OCI-LY7 (cell line): ENCODE measurements around the gene RNF32. TPM values are rescaled to one million over a fixed set of nuclear protein-coding genes. Genes with fewer than 3 reads are reported as not detected.

Experiments used
- BruUV-seq: library from RNA; stranded (reverse); fragments of 400-500 nt; replicated peaks from 2 replicates; lab custom pipeline; 2021; lab: Mats Ljungman, UMichigan
- CTCF ChIA-PET: fragments of 300-600 bp; sonication (Branson Sonifier 250); formaldehyde crosslinking; loops from one replicate; lab custom pipeline; 2022; ENCODE audit warnings: antibody characterized with exemption; ENCODE audit not compliant: unreplicated experiment; lab: Charles Lee
- POLR2A ChIA-PET: fragments of 300-600 bp; sonication (Branson Sonifier 250); formaldehyde crosslinking; loops from one replicate; lab custom pipeline; 2022; ENCODE audit warnings: antibody characterized with exemption; lab: Charles Lee
- DNase-seq: peaks from one replicate; pipeline ENCODE4 v3.0.0-alpha.2; 2015; ENCODE audit warnings: low spot score
- H2AFZ ChIP-seq: fragments of 200-600 bp; sonication (generic), shearing (Covaris generic); 2 replicates; pipeline ENCODE4 v1.6.1; 2014; ENCODE audit warnings: mild to moderate bottlenecking, antibody characterized with exemption, low read length, moderate library complexity
- H3K27ac ChIP-seq: fragments of 200-600 bp; sonication (generic); 2 replicates; pipeline ENCODE4 v1.5.1; 2014; ENCODE audit warnings: mixed run types, low read depth, mild to moderate bottlenecking, moderate library complexity, low read length, inconsistent platforms; ENCODE audit not compliant: poor library complexity, severe bottlenecking
- H3K36me3 ChIP-seq: fragments of 200-600 bp; sonication (generic); 2 replicates; pipeline ENCODE4 v1.6.1; 2014; ENCODE audit warnings: mild to moderate bottlenecking, antibody characterized with exemption, low read length, moderate library complexity, mixed read lengths; ENCODE audit not compliant: insufficient read depth
- H3K4me1 ChIP-seq: fragments of 200-600 bp; sonication (generic); 2 replicates; pipeline ENCODE4 v1.5.1; 2014; ENCODE audit warnings: mild to moderate bottlenecking, low read length; ENCODE audit not compliant: insufficient read depth, poor library complexity, severe bottlenecking
- H3K4me2 ChIP-seq: fragments of 200-600 bp; sonication (generic); 2 replicates; pipeline ENCODE4 v1.6.1; 2014; ENCODE audit warnings: mild to moderate bottlenecking, low read length
- H3K4me3 ChIP-seq: fragments of 200-600 bp; sonication (generic); 2 replicates; pipeline ENCODE4 v1.5.1; 2014; ENCODE audit warnings: mild to moderate bottlenecking, low read depth, low read length; ENCODE audit not compliant: poor library complexity, severe bottlenecking
- H3K79me2 ChIP-seq: fragments of 200-600 bp; sonication (generic); 2 replicates; pipeline ENCODE4 v1.6.1; 2016; ENCODE audit warnings: low read depth, mild to moderate bottlenecking, low read length, moderate library complexity, mixed read lengths; ENCODE audit not compliant: insufficient read depth
- H3K9me2 ChIP-seq: fragments of 200-600 bp; sonication (generic); 2 replicates; pipeline ENCODE4 v1.6.1; 2016; ENCODE audit warnings: mild to moderate bottlenecking, low read length, mixed read lengths; ENCODE audit not compliant: insufficient read depth
- H3K9me3 ChIP-seq: fragments of 200-600 bp; sonication (generic); 2 replicates; pipeline ENCODE4 v1.6.1; 2014; ENCODE audit warnings: mild to moderate bottlenecking, mixed run types, low read length, mixed read lengths
- H4K20me1 ChIP-seq: fragments of 200-600 bp; sonication (generic); 2 replicates; pipeline ENCODE4 v1.6.1; 2014; ENCODE audit warnings: mild to moderate bottlenecking, antibody characterized with exemption, low read length, moderate library complexity, mixed read lengths; ENCODE audit not compliant: insufficient read depth
- CTCF ChIP-seq: fragments of 200-600 bp; sonication (generic); conservative IDR thresholded peaks from 2 replicates; pipeline ENCODE4 v1.5.1; 2014; ENCODE audit warnings: mild to moderate bottlenecking, antibody characterized with exemption, low read length, moderate library complexity, mixed read lengths
- EZH2phosphoT487 ChIP-seq: fragments of 200-600 bp; sonication (generic); IDR thresholded peaks from 2 replicates; pipeline ENCODE4 v1.6.1; 2018; ENCODE audit warnings: low read depth, borderline replicate concordance, mild to moderate bottlenecking, mixed run types, antibody characterized with exemption, low read length, moderate library complexity, mixed read lengths
- intact Hi-C: fragments of 100-400 bp; cut with micrococcal nuclease; formaldehyde crosslinking; loops from one replicate; pipeline ENCODE4 v1.10.0; 2022; ENCODE audit not compliant: unreplicated experiment
- total RNA-seq, 2 experiments: library from RNA; depleted of rRNA in 1 of 2; stranded (reverse); fragments of >200 nt in 1 of 2; shearing (Covaris generic) in 1 of 2; gene quantifications; 2 replicates each; pipeline ENCODE4 v1.2.3, GENCODE V29; 2014 to 2022

Gene RNF32
- total RNA-seq, 2 experiments from 2014 or later, result 3.2 to 3.9 TPM

GRCh38 chr7:156684251-156684650 lies 43.7 kb downstream of the RNF32 start:
- TF ChIP-seq EZH2phosphoT487 (no peak), CTCF (no peak)
- Histone ChIP-seq H3K4me2 (no peak overlapping the region), H3K9me3 (no peaks in the 10 kb centered on the region), H3K4me1 (no peaks in the 10 kb centered on the region), H3K79me2 (no peaks in the 10 kb centered on the region), H3K9me2 (no peaks in the 10 kb centered on the region), H3K36me3 (peaks cover 47% of the 10 kb centered on the region; the same call in 1 of the 2 replicates), H3K27ac (no peak overlapping the region), H2AFZ (no peak overlapping the region), H3K4me3 (no peak overlapping the region), H4K20me1 (no peaks in the 10 kb centered on the region)
- CTCF ChIA-PET, result no interaction called here
- BruUV-seq, result no TSS peak
- POLR2A ChIA-PET, result no interaction called here
- intact Hi-C loops, result no loop called here
- DNase-seq, result no peak

- TF ChIP-seq CTCF (no peak), EZH2phosphoT487 (no peak)
- no TSS peak for BruUV-seq
- no peak for DNase-seq
Observed at GRCh38 chr7:156684661-156685060, 44.1 kb downstream of the RNF32 start.

GRCh38 chr7:156691764-156692163 lies 51.2 kb downstream of the RNF32 start:
- no peak overlapping the region for H3K4me2 ChIP-seq
- H4K20me1 ChIP-seq, result no peaks in the 10 kb centered on the region
- H3K4me3 ChIP-seq, result no peak overlapping the region
- BruUV-seq, result no TSS peak
- POLR2A ChIA-PET, result interaction anchor here (0.5 to 1.0 kb wide), 3 partner anchors 9 to 415 kb away, joined by 3 to 4 read pairs (median 3); no protein-coding TSS in a partner anchor
- H3K9me2 ChIP-seq, result no peaks in the 10 kb centered on the region
- no peaks in the 10 kb centered on the region for H3K79me2 ChIP-seq
- no peak overlapping the region for H2AFZ ChIP-seq
- no peak overlapping the region for H3K27ac ChIP-seq
- no peak for DNase-seq
- no peaks in the 10 kb centered on the region for H3K4me1 ChIP-seq
- no peaks in the 10 kb centered on the region; the same call in none of the 2 replicates for H3K36me3 ChIP-seq
- CTCF ChIA-PET, result no interaction called here
- intact Hi-C loops, result no loop called here
- 0 out of 2 replicates have a peak, but pooled peaks cover 10% of the 10 kb centered on the region for H3K9me3 ChIP-seq
- TF ChIP-seq CTCF (no peak), EZH2phosphoT487 (no peak)

More at GRCh38 chr7:156684661-156685060, 44.1 kb downstream of the RNF32 start:
- peaks cover 44% of the 10 kb centered on the region; the same call in 1 of the 2 replicates for H3K36me3 ChIP-seq
- no peaks in the 10 kb centered on the region for H4K20me1 ChIP-seq
- ChIA-PET CTCF (no interaction called here), POLR2A (no interaction called here)
- H3K79me2 ChIP-seq, result no peaks in the 10 kb centered on the region
- no peak overlapping the region for H3K4me3 ChIP-seq
- H3K4me2 ChIP-seq, result no peak overlapping the region
- H3K9me3 ChIP-seq, result no peaks in the 10 kb centered on the region
- H3K4me1 ChIP-seq, result no peaks in the 10 kb centered on the region
- H2AFZ ChIP-seq, result no peak overlapping the region
- intact Hi-C loops, result no loop called here
- H3K27ac ChIP-seq, result no peak overlapping the region
- no peaks in the 10 kb centered on the region for H3K9me2 ChIP-seq
